ENCODE measurements around the gene ARVCF. TPM values are rescaled to one million over a fixed set of nuclear protein-coding genes. Genes with fewer than 3 reads are reported as not detected.

Gene ARVCF
- total and polyA plus RNA-seq, 9 of the 15 experiments (the other 6 are each of a cell fraction or from before 2014, with no cell fraction given): 0.03 to 97.4 (median 15.6) TPM

DNA sequence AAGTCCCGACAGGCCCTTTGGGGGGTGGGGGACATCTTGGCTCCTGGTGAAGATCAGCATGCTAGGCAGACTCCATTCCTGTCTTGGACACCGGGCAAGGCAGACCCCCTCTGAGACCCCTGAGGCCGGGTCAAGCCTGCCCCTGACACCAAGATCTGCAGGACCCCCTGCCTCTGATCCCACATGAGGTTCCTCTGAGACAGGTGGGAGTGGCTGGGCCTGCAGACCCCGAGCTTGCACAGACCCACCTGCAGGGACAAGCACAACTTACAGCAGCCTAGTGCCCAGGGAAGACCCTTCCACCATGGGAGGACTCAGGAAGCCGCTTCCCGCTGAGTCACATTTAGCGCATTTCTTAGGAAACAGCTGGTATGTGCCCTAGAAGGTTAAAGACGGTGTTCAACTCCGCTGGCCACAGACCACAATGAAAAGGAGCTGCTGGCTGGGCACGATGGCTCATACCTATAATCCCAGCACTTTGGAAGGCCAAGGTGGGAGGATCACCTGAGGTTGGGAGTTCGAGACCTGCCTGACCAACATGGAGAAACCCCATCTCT is 15.5 kb downstream of the ARVCF start:
- ATAC-seq (no peak), DNase-seq (ENCODE audit: extremely low read depth in 1 of 4, low spot score in 3 of 4) (no peak), FAIRE-seq (no peak)
- no peak overlapping the region for H3K4me3 ChIP-seq
- 72% methylated on average over 11 of the region's 11 CpGs for WGBS (ENCODE audit: insufficient coverage, low coverage, missing lambda C conversion rate)
- peaks cover 8% of the 10 kb centered on the region; the same call in 1 of the 3 replicates for H3K36me3 ChIP-seq (ENCODE audit: control insufficient read depth, insufficient read depth, low read length)
- no peaks in the 10 kb centered on the region for H3K27me3 ChIP-seq (ENCODE audit: control insufficient read depth in 2 of 2, insufficient read depth in 2 of 2, low read length in 2 of 2)
- no peak overlapping the region for H3K4me2 ChIP-seq (ENCODE audit: insufficient read depth, low read length)
- H3K27ac ChIP-seq (ENCODE audit: extremely low read depth, low read depth, low read length): no peak overlapping the region
- in situ Hi-C loops (cut with MboI) (no loop called here), intact Hi-C loops (cut with micrococcal nuclease) (no loop called here)
- ChIA-PET CTCF (ENCODE audit: low intra/inter-chr PET ratio) (no interaction called here), POLR2A (interaction anchor here (0.6 to 3.0 kb wide), 5 partner anchors 10 to 35 kb away, joined by 3 to 15 read pairs (median 8); partner anchors contain the start of gene TANGO2)
- H2AFZ ChIP-seq (ENCODE audit: low read depth, low read length): no peak overlapping the region
- H3K9me3 ChIP-seq (replicated peaks; ENCODE audit: control insufficient read depth, insufficient read depth, low read depth, low read length): peaks cover 19% of the 10 kb centered on the region
- H3K4me1 ChIP-seq (replicated peaks in 1 of 2; ENCODE audit: control insufficient read depth in 2 of 2, insufficient read depth in 2 of 2, low read length in 2 of 2): peaks cover 16 to 46% of the 10 kb centered on the region in 2 experiments; a peak in 4 of 5 replicates
- 0 out of 3 replicates have a peak, but pooled peaks cover 2% of the 10 kb centered on the region for H3K79me2 ChIP-seq (ENCODE audit: control insufficient read depth, insufficient read depth, low read length)
- peak overlapping the region in 1 of 2 experiments; percentile 7; a peak in 1 of 4 replicates for H3K9ac ChIP-seq (ENCODE audit: insufficient read depth in 1 of 2, low read depth in 2 of 2, low read length in 2 of 2)
- no TSS peak for BruUV-seq (replicated peaks)
- peaks cover 21% of the 10 kb centered on the region; the same call in 1 of the 2 replicates for H4K20me1 ChIP-seq (replicated peaks; ENCODE audit: control insufficient read depth, insufficient read depth, low read length)
- peaks cover 5% of the 10 kb centered on the region for H3K9me1 ChIP-seq (ENCODE audit: control insufficient read depth, insufficient read depth, low read length)
- 0 out of 2 replicates have a peak, but pooled peaks have one; percentile 20 for TF ChIP-seq ETS1 (conservative IDR thresholded peaks at IDR 0.05; ENCODE audit: control insufficient read depth, low read depth, low read length)
- TF ChIP-seq, protein P1, sequence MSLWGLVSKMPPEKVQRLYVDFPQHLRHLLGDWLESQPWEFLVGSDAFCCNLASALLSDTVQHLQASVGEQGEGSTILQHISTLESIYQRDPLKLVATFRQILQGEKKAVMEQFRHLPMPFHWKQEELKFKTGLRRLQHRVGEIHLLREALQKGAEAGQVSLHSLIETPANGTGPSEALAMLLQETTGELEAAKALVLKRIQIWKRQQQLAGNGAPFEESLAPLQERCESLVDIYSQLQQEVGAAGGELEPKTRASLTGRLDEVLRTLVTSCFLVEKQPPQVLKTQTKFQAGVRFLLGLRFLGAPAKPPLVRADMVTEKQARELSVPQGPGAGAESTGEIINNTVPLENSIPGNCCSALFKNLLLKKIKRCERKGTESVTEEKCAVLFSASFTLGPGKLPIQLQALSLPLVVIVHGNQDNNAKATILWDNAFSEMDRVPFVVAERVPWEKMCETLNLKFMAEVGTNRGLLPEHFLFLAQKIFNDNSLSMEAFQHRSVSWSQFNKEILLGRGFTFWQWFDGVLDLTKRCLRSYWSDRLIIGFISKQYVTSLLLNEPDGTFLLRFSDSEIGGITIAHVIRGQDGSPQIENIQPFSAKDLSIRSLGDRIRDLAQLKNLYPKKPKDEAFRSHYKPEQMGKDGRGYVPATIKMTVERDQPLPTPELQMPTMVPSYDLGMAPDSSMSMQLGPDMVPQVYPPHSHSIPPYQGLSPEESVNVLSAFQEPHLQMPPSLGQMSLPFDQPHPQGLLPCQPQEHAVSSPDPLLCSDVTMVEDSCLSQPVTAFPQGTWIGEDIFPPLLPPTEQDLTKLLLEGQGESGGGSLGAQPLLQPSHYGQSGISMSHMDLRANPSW (CRISPR knock-in tag; IDR thresholded peaks at IDR 0.05): 0 out of 2 replicates have a peak, but pooled peaks have one; percentile 55
- TF ChIP-seq PHB (CRISPR knock-in tag; IDR thresholded peaks at IDR 0.05): 0 out of 2 replicates have a peak, but pooled peaks have one; percentile 12
- 0 out of 2 replicates have a peak, but pooled peaks have one; percentile 0 for TF ChIP-seq SPI1 (IDR thresholded peaks at IDR 0.05; ENCODE audit: borderline replicate concordance, low read depth, low read length)
- TF ChIP-seq RBBP5 (IDR thresholded peaks at IDR 0.05; ENCODE audit: borderline replicate concordance, insufficient read depth, low read length, poor library complexity, severe bottlenecking): peak; percentile 35
- 0 out of 2 replicates have a peak, but pooled peaks have one; percentile 25 for TF ChIP-seq ZNF184 (CRISPR knock-in tag; IDR thresholded peaks at IDR 0.05)
- 0 out of 2 replicates have a peak, but pooled peaks have one; percentile 1 for TF ChIP-seq PHF8 (IDR thresholded peaks at IDR 0.05; ENCODE audit: borderline replicate concordance, low read length)
- no peak for TF ChIP-seq MYC (IDR thresholded peaks at IDR 0.05; ENCODE audit: low read depth, low read length)
- TF ChIP-seq MYC (CRISPR knock-in tag; IDR thresholded peaks at IDR 0.05; ENCODE audit: borderline replicate concordance, low read depth): 0 out of 2 replicates have a peak, but pooled peaks have one; percentile 16
- no peak for TF ChIP-seq SETDB1 (IDR thresholded peaks at IDR 0.05; ENCODE audit: low read length)
- TF ChIP-seq TFAP4 (CRISPR knock-in tag; IDR thresholded peaks at IDR 0.05; ENCODE audit: borderline replicate concordance): no peak
- peak; percentile 2 for TF ChIP-seq CHD1 (IDR thresholded peaks at IDR 0.05; ENCODE audit: low read length)
- TF ChIP-seq POLR2G (IDR thresholded peaks at IDR 0.05; ENCODE audit: low read depth, low read length): no peak

Data from K562 (cell line).